Measurements from ENCODE around the gene CDK5. TPM values are rescaled to one million over a fixed set of nuclear protein-coding genes. Genes with fewer than 3 reads are reported as not detected.
A peak's percentile ranks its signal among the peaks of the same experiment; 100 is the strongest.

Gene CDK5
- total RNA-seq, 2 donors from 2014 or later: 2.3 to 6.3 TPM

DNA sequence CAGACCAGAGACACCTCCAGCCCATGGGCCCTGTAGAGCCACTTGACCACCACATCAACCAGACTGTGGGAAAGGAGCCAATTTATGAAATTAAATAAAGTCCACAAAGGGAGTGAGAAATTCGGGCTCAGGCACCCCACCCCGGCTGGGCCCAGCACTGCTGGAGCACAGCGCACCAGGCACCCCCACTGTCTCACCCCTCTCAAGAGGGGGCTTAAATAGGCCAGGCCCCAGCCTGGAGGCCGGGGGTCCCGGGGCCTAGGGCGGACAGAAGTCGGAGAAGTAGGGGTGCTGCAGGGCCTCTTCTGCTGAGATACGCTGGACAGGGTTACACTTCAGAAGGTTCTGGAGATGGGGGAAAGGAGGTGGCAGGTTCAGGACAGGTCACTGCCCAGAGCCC lies 3.9 kb downstream of the CDK5 start:
- no peaks in the 10 kb centered on the region for H3K36me3 ChIP-seq (replicated peaks in 1 of 2; ENCODE audit: insufficient read depth in 1 of 2, low read depth in 2 of 2)
- H3K4me1 ChIP-seq: peaks cover 25% of the 10 kb centered on the region
- DNase-seq: no peak
- H3K27me3 ChIP-seq: no peaks in the 10 kb centered on the region
- H3K9me3 ChIP-seq: no peaks in the 10 kb centered on the region
- TF ChIP-seq, protein P1, sequence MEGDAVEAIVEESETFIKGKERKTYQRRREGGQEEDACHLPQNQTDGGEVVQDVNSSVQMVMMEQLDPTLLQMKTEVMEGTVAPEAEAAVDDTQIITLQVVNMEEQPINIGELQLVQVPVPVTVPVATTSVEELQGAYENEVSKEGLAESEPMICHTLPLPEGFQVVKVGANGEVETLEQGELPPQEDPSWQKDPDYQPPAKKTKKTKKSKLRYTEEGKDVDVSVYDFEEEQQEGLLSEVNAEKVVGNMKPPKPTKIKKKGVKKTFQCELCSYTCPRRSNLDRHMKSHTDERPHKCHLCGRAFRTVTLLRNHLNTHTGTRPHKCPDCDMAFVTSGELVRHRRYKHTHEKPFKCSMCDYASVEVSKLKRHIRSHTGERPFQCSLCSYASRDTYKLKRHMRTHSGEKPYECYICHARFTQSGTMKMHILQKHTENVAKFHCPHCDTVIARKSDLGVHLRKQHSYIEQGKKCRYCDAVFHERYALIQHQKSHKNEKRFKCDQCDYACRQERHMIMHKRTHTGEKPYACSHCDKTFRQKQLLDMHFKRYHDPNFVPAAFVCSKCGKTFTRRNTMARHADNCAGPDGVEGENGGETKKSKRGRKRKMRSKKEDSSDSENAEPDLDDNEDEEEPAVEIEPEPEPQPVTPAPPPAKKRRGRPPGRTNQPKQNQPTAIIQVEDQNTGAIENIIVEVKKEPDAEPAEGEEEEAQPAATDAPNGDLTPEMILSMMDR (IDR thresholded peaks at IDR 0.05): no peak
- no peak for TF ChIP-seq POLR2A (IDR thresholded peaks at IDR 0.05)
- ATAC-seq: no peak
- H3K4me3 ChIP-seq: no peak overlapping the region
- intact Hi-C loops (cut with DNase I): no loop called here
- WGBS, 2 donors: 95% methylated on average over 8 of the region's 8 CpGs
- H3K27ac ChIP-seq: no peak overlapping the region

DNA sequence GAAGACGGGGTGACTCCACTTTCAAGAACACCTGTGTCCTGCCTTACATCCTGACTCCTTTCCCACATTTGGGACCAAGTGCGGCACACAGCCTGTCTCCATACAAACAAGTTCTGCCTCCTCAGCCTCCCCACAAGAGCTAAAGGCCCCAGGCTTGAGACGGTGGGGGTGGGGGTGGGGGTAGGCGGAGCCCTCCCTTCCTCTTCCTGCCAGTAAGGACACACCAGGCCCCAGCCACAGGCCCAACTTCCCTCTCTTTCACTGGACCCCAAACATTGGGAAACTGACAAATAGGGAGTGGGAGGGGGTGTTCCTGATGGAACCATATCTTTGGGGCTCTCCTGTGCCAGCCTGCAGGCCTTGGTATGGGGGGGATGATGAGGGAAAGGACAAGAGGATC lies 4.6 kb downstream of the CDK5 start:
- peaks cover 20% of the 10 kb centered on the region for H3K4me1 ChIP-seq
- H3K9me3 ChIP-seq: no peaks in the 10 kb centered on the region
- H3K27me3 ChIP-seq: no peaks in the 10 kb centered on the region
- no peak for TF ChIP-seq POLR2A (IDR thresholded peaks at IDR 0.05)
- TF ChIP-seq, protein P1 (IDR thresholded peaks at IDR 0.05): no peak
- H3K4me3 ChIP-seq: no peak overlapping the region
- no peak for ATAC-seq
- intact Hi-C loops (cut with DNase I): no loop called here
- WGBS, 2 donors: 83 to 86% methylated on average over 4 of the region's 4 CpGs
- no peak for DNase-seq
- no peaks in the 10 kb centered on the region for H3K36me3 ChIP-seq (replicated peaks in 1 of 2; ENCODE audit: insufficient read depth in 1 of 2, low read depth in 2 of 2)
- no peak overlapping the region for H3K27ac ChIP-seq

DNA sequence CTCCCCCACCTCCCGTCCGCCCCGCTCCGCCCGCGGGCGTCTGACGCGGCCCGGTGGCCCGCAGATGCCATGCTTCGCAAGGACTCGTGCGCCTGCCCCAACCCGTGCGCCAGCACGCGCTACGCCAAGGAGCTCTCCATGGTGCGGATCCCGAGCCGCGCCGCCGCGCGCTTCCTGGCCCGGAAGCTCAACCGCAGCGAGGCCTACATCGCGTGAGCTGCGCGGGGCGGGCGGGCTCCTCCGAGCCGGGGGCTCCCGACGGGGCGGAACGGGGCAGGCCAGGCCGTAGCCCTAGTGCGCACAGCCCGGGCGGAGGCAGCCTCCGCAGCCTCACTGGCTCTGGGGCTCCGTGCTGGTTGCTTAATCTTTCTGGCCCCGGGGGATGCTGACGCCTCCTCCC lies 6.6 kb downstream of the CDK5 start:
- DNase-seq: peak; percentile 61 to 73 (median 63)
- WGBS, 2 donors: 5 to 29% methylated on average over 9 to 50 of the region's 50 CpGs

DNA sequence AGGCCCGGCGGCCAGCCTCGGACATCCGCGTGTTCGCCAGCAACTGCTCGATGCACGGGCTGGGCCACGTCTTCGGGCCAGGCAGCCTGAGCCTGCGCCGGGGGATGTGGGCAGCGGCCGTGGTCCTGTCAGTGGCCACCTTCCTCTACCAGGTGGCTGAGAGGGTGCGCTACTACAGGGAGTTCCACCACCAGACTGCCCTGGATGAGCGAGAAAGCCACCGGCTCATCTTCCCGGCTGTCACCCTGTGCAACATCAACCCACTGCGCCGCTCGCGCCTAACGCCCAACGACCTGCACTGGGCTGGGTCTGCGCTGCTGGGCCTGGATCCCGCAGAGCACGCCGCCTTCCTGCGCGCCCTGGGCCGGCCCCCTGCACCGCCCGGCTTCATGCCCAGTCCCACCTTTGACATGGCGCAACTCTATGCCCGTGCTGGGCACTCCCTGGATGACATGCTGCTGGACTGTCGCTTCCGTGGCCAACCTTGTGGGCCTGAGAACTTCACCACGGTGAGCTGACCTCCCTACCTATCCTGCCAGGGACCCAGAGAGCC lies 8.7 kb downstream of the CDK5 start:
- no peaks in the 10 kb centered on the region for H3K36me3 ChIP-seq (replicated peaks in 1 of 2; ENCODE audit: insufficient read depth in 1 of 2, low read depth in 2 of 2)
- DNase-seq: no peak
- no peaks in the 10 kb centered on the region for H3K27me3 ChIP-seq
- H3K27ac ChIP-seq: no peak overlapping the region
- TF ChIP-seq, protein P1 (IDR thresholded peaks at IDR 0.05): no peak
- TF ChIP-seq POLR2A (IDR thresholded peaks at IDR 0.05): no peak
- peaks cover 8% of the 10 kb centered on the region for H3K4me1 ChIP-seq
- WGBS, 2 donors: 86 to 90% methylated on average over 20 to 34 of the region's 38 CpGs
- intact Hi-C loops (cut with DNase I): no loop called here
- ATAC-seq: no peak
- no peaks in the 10 kb centered on the region for H3K9me3 ChIP-seq
- no peak overlapping the region for H3K4me3 ChIP-seq

More for the DNA sequence above, 6.6 kb downstream of the CDK5 start:
- intact Hi-C loops (cut with DNase I): no loop called here
- Histone ChIP-seq H3K27me3 (no peaks in the 10 kb centered on the region), H3K36me3 (replicated peaks in 1 of 2; ENCODE audit: insufficient read depth in 1 of 2, low read depth in 2 of 2) (no peaks in the 10 kb centered on the region), H3K4me1 (peaks cover 8% of the 10 kb centered on the region), H3K4me3 (no peak overlapping the region), H3K27ac (no peak overlapping the region), H3K9me3 (no peaks in the 10 kb centered on the region)
- peak; percentile 83 for ATAC-seq
- TF ChIP-seq, protein P1 (IDR thresholded peaks at IDR 0.05): no peak
- TF ChIP-seq POLR2A (IDR thresholded peaks at IDR 0.05): no peak

Measured in body of pancreas (tissue), 4 donors.